ENCODE data around the gene GYS2. TPM values are rescaled to one million over a fixed set of nuclear protein-coding genes. Genes with fewer than 3 reads are reported as not detected.
"Not testable (repeated sequence)": the region's sequence is repeated elsewhere in the genome, so short reads cannot be mapped to it uniquely, and the experiment has no call there.

Gene GYS2
- total RNA-seq, 1 experiment from 2014 or later: not detected

DNA sequence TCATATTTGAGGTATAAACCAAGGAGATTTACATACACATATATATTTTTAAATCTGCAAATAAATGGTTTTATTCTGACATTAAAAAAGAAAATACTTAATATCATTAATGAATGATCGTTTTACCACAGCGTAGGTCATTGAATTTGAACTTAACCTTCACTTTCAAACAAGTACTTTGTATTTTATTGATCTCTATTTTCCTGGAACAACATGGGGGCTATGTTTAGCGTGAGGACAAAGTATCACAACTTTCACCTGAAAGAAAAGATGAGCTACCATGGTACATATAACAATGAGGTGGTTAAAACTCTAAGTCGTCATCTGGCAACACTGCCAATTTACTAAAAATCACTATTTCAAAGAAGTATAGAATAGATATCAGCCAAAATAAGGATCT, 6.0 kb downstream of the GYS2 start:
- H3K9ac ChIP-seq (ENCODE audit: low read length): no peak overlapping the region
- H3K9me2 ChIP-seq (replicated peaks; ENCODE audit: low read length): no peaks in the 10 kb centered on the region
- H3K4me3 ChIP-seq (ENCODE audit: low read length): no peak overlapping the region
- ATAC-seq: no peak
- ChIA-PET CTCF (no interaction called here), POLR2A (ENCODE audit: unreplicated experiment) (no interaction called here)
- H3K4me1 ChIP-seq (ENCODE audit: insufficient read depth, low read length): no peaks in the 10 kb centered on the region
- no peaks in the 10 kb centered on the region for H3K36me3 ChIP-seq (ENCODE audit: low read depth, low read length)
- H4K20me1 ChIP-seq (ENCODE audit: low read length): no peaks in the 10 kb centered on the region
- intact Hi-C loops (cut with micrococcal nuclease): no loop called here
- no peaks in the 10 kb centered on the region for H3F3A ChIP-seq (ENCODE audit: low read length, unreplicated experiment)
- BruUV-seq (replicated peaks): no TSS peak
- TF ChIP-seq EZH2phosphoT487 (IDR thresholded peaks at IDR 0.05; ENCODE audit: borderline replicate concordance, low read length): no peak
- TF ChIP-seq, protein P1, sequence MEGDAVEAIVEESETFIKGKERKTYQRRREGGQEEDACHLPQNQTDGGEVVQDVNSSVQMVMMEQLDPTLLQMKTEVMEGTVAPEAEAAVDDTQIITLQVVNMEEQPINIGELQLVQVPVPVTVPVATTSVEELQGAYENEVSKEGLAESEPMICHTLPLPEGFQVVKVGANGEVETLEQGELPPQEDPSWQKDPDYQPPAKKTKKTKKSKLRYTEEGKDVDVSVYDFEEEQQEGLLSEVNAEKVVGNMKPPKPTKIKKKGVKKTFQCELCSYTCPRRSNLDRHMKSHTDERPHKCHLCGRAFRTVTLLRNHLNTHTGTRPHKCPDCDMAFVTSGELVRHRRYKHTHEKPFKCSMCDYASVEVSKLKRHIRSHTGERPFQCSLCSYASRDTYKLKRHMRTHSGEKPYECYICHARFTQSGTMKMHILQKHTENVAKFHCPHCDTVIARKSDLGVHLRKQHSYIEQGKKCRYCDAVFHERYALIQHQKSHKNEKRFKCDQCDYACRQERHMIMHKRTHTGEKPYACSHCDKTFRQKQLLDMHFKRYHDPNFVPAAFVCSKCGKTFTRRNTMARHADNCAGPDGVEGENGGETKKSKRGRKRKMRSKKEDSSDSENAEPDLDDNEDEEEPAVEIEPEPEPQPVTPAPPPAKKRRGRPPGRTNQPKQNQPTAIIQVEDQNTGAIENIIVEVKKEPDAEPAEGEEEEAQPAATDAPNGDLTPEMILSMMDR (conservative IDR thresholded peaks at IDR 0.05; ENCODE audit: low read depth, low read length): no peak
- no peak for TF ChIP-seq EZH2 (IDR thresholded peaks at IDR 0.05; ENCODE audit: low read length, unreplicated experiment)
- no peaks in the 10 kb centered on the region for H3K79me2 ChIP-seq (ENCODE audit: low read length)
- DNase-seq: no peak
- H3K9me3 ChIP-seq (ENCODE audit: low read length): no peaks in the 10 kb centered on the region
- H3K27ac ChIP-seq (ENCODE audit: low read length): no peak overlapping the region
- no peak overlapping the region for H2AFZ ChIP-seq (ENCODE audit: low read length)
- H3K4me2 ChIP-seq (ENCODE audit: low read length): no peak overlapping the region
- peaks cover 4% of the 10 kb centered on the region; the same call in 1 of the 2 replicates for H3K27me3 ChIP-seq (ENCODE audit: low read length)

DNA sequence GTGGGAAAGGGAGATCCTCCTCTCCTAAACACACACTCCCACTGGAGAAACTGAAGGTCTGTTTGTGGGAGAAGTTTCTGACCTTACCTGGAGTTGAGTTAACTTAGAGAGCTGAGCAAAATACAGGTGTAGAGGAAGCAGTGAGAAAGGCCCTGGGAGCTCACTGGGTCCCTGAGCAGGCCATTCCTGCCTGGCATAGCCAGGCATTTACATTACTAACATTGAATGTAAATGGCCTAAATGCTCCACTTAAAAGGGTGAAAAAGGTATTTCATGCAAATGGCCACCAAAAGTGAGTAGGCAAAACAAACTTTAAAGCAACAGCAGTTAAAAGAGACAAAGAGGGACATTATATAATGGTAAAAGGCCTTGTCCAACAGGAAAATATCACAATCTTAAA, 9.3 kb downstream of the GYS2 start:
- H3K36me3 ChIP-seq (ENCODE audit: low read depth, low read length); H3K27ac ChIP-seq (ENCODE audit: low read length); H3K27me3 ChIP-seq (ENCODE audit: low read length); intact Hi-C loops (cut with micrococcal nuclease); BruUV-seq (replicated peaks); H3K9me3 ChIP-seq (ENCODE audit: low read length); POLR2A ChIA-PET (ENCODE audit: unreplicated experiment); H3K4me3 ChIP-seq (ENCODE audit: low read length); H3K9ac ChIP-seq (ENCODE audit: low read length); H3F3A ChIP-seq (ENCODE audit: low read length, unreplicated experiment); H3K4me1 ChIP-seq (ENCODE audit: insufficient read depth, low read length); H2AFZ ChIP-seq (ENCODE audit: low read length); H3K4me2 ChIP-seq (ENCODE audit: low read length); H3K79me2 ChIP-seq (ENCODE audit: low read length); H4K20me1 ChIP-seq (ENCODE audit: low read length); ATAC-seq; CTCF ChIA-PET; DNase-seq; H3K9me2 ChIP-seq (replicated peaks; ENCODE audit: low read length): not testable (repeated sequence)

DNA sequence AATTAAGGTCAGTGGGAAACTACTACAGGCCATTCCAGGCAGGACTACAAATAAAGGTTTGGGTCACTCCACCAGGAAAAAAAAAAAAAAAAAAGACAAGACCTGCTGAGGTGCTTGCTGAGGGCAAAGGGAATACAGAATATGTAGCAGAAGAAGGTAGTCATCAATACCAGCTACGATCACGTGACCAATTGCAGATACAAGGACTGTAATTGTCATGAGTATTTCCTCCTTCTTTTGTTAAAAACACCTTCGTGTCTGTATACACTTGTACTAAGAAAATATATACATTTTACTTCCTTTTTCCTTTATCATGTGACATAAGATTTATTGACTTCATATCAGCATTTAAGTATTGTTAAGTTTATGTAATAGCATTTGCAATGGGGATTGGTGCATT, 19.2 kb downstream of the GYS2 start:
- ATAC-seq: no peak
- ChIA-PET POLR2A (ENCODE audit: unreplicated experiment) (no interaction called here), CTCF (no interaction called here)
- Histone ChIP-seq H3K36me3 (ENCODE audit: low read depth, low read length) (no peaks in the 10 kb centered on the region), H3K4me1 (ENCODE audit: insufficient read depth, low read length) (no peaks in the 10 kb centered on the region), H3F3A (ENCODE audit: low read length, unreplicated experiment) (no peaks in the 10 kb centered on the region), H3K27ac (ENCODE audit: low read length) (no peak overlapping the region), H3K9me3 (ENCODE audit: low read length) (no peaks in the 10 kb centered on the region), H3K9ac (ENCODE audit: low read length) (no peak overlapping the region), H3K27me3 (ENCODE audit: low read length) (peaks cover 2% of the 10 kb centered on the region; the same call in 1 of the 2 replicates), H4K20me1 (ENCODE audit: low read length) (no peaks in the 10 kb centered on the region), H3K4me2 (ENCODE audit: low read length) (no peak overlapping the region), H3K79me2 (ENCODE audit: low read length) (no peaks in the 10 kb centered on the region), H3K9me2 (replicated peaks; ENCODE audit: low read length) (no peaks in the 10 kb centered on the region), H2AFZ (ENCODE audit: low read length) (no peak overlapping the region), H3K4me3 (ENCODE audit: low read length) (no peak overlapping the region)
- TF ChIP-seq EZH2phosphoT487 (IDR thresholded peaks at IDR 0.05; ENCODE audit: borderline replicate concordance, low read length): no peak
- TF ChIP-seq, protein P1 (conservative IDR thresholded peaks at IDR 0.05; ENCODE audit: low read depth, low read length): no peak
- TF ChIP-seq EZH2 (IDR thresholded peaks at IDR 0.05; ENCODE audit: low read length, unreplicated experiment): no peak
- DNase-seq: no peak
- BruUV-seq (replicated peaks): no TSS peak
- intact Hi-C loops (cut with micrococcal nuclease): no loop called here

DNA sequence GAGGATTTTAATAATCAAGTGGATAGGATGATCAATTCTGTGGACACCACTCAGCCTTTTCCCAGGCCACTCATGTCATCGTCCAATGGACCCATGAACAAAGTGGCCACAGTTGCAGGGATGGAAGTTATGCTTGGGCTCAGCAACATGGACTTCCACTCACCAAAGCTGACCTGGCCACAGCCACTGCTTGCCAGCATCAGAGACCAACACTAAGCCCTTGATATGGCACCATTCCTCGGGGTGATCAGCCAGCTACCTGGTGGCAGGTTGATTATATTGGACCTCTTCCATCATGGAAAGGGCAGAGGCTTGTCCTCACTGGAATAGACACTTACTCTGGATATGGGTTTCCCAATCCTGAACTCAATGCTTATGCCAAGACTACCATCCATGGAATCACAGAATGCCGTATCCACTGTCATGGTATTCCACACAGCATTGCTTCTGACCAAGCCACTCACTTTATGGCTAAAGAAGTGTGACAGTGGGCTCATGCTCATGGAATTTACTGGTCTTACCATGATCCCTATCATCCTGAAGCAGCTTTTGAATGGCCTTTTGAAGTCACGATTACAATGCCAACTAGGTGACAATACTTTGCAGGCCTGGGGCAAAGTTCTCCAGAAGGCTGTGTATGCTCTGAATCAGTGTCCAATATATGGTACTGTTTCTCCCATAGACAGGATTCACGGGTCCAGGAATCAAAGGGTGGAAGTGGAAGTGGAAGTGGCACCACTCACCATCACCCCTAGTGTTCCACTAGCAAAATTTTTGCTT, 20.1 kb downstream of the GYS2 start:
- POLR2A ChIA-PET (ENCODE audit: unreplicated experiment); BruUV-seq (replicated peaks); intact Hi-C loops (cut with micrococcal nuclease): not testable (repeated sequence)

More for the DNA sequence above, 20.1 kb downstream of the GYS2 start:
- H3K9me2 ChIP-seq (replicated peaks; ENCODE audit: low read length); H3F3A ChIP-seq (ENCODE audit: low read length, unreplicated experiment); DNase-seq; H3K4me2 ChIP-seq (ENCODE audit: low read length); H3K36me3 ChIP-seq (ENCODE audit: low read depth, low read length); ATAC-seq; H3K79me2 ChIP-seq (ENCODE audit: low read length); H3K9ac ChIP-seq (ENCODE audit: low read length); H3K9me3 ChIP-seq (ENCODE audit: low read length); H3K4me1 ChIP-seq (ENCODE audit: insufficient read depth, low read length); H2AFZ ChIP-seq (ENCODE audit: low read length); H4K20me1 ChIP-seq (ENCODE audit: low read length); H3K27ac ChIP-seq (ENCODE audit: low read length); CTCF ChIA-PET; H3K4me3 ChIP-seq (ENCODE audit: low read length): not testable (repeated sequence)
- peaks cover 11% of the 10 kb centered on the region for H3K27me3 ChIP-seq (ENCODE audit: low read length)

Measured in PC-3 (cell line).